Natural killer cell treated with Interleukin-12 subunit alpha and Interleukin-12 subunit beta and Interleukin-15 and Interleukin-18, amount 100 ng/mL, for 72 hours (primary cell): ENCODE results near the gene MICU1. TPM values are rescaled to one million over a fixed set of nuclear protein-coding genes. Genes with fewer than 3 reads are reported as not detected.
"Not testable (repeated sequence)": the region's sequence is repeated elsewhere in the genome, so short reads cannot be mapped to it uniquely, and the experiment has no call there.

Source experiments
- ATAC-seq, 2 donors: fragments of 150-1000 bp; cut with Tn5 transposase in 1 of 2; sonication (Bioruptor Pico), chemical (Tn5 transposase) in 1 of 2; 2 replicates each; pipeline ENCODE4 v1.10.0; 2021
- DNase-seq: peaks from one replicate; pipeline ENCODE4 v3.0.0; 2022; ENCODE audit warnings: low spot score
- H3K27ac Mint-ChIP-seq, 2 donors: 1 replicate in 1 of 2; 2 replicates in 1 of 2; pipeline ENCODE4 v1.8.0; 2022; ENCODE audit warnings: mixed read lengths in 2 of 2, mild to moderate bottlenecking in 1 of 2, moderate library complexity in 1 of 2
- H3K27me3 Mint-ChIP-seq, 2 donors: 1 replicate in 1 of 2; 2 replicates in 1 of 2; pipeline ENCODE4 v1.8.0; 2022; ENCODE audit warnings: mixed read lengths in 2 of 2
- H3K36me3 Mint-ChIP-seq: one replicate; pipeline ENCODE4 v1.8.0; 2022; ENCODE audit warnings: mixed read lengths
- H3K4me1 Mint-ChIP-seq, 2 donors: 1 replicate in 1 of 2; 2 replicates in 1 of 2; pipeline ENCODE4 v1.8.0; 2022; ENCODE audit warnings: low read depth in 2 of 2, mixed read lengths in 2 of 2, mild to moderate bottlenecking in 1 of 2
- H3K4me3 Mint-ChIP-seq: one replicate; pipeline ENCODE4 v1.8.0; 2022; ENCODE audit warnings: mixed read lengths
- H3K9me3 Mint-ChIP-seq: 2 replicates; pipeline ENCODE4 v1.8.0; 2022; ENCODE audit warnings: mixed read lengths
- total RNA-seq, 2 donors: library from RNA; stranded (reverse); gene quantifications; one replicate each; pipeline ENCODE4 v1.2.3, GENCODE V29; 2022

The MICU1 gene
- total RNA-seq, 2 donors from 2014 or later = 40.8 to 43.0 TPM

GRCh38 chr10:72328045-72328828, 297.6 kb downstream of the MICU1 start:
- no peak for DNase-seq
- Mint-ChIP-seq H3K27me3 (no peaks in the 10 kb centered on the region), H3K4me1 (peaks cover 57 to 60% of the 10 kb centered on the region in 2 donors), H3K4me3 (peak overlapping the region; percentile 99), H3K27ac (peak overlapping the region; percentile 89 to 92), H3K36me3 (peaks cover 4% of the 10 kb centered on the region), H3K9me3 (no peaks in the 10 kb centered on the region)
- ATAC-seq = no peak

- Mint-ChIP-seq H3K4me1 (peaks cover 56 to 63% of the 10 kb centered on the region in 2 donors), H3K27ac (peak overlapping the region; percentile 89 to 92), H3K4me3 (peak overlapping the region; percentile 99)
- not testable (repeated sequence) for DNase-seq, H3K36me3 Mint-ChIP-seq, H3K27me3 Mint-ChIP-seq, H3K9me3 Mint-ChIP-seq
- ATAC-seq = peak; percentile 45 to 52
Measured at GRCh38 chr10:72326665-72327603, 298.9 kb downstream of the MICU1 start.

- not testable (repeated sequence) for H3K9me3 Mint-ChIP-seq, H3K27me3 Mint-ChIP-seq, H3K4me3 Mint-ChIP-seq, ATAC-seq, DNase-seq, H3K27ac Mint-ChIP-seq, H3K36me3 Mint-ChIP-seq
- H3K4me1 Mint-ChIP-seq = peaks cover 51 to 56% of the 10 kb centered on the region in 2 donors
Measured at GRCh38 chr10:72325243-72326175, 300.4 kb downstream of the MICU1 start.

- H3K27ac Mint-ChIP-seq = peak overlapping the region; percentile 39 to 76
- peaks cover 52 to 53% of the 10 kb centered on the region in 2 donors for H3K4me1 Mint-ChIP-seq
- no peak for DNase-seq
- H3K9me3 Mint-ChIP-seq = no peaks in the 10 kb centered on the region
- no peaks in the 10 kb centered on the region for H3K27me3 Mint-ChIP-seq
- peaks cover 4% of the 10 kb centered on the region for H3K36me3 Mint-ChIP-seq
- no peak for ATAC-seq
- H3K4me3 Mint-ChIP-seq = no peak overlapping the region
Measured at GRCh38 chr10:72323771-72324191, 302.1 kb downstream of the MICU1 start.

GRCh38 chr10:72323108-72323749, 302.6 kb downstream of the MICU1 start:
- Mint-ChIP-seq H3K4me3 (no peak overlapping the region), H3K36me3 (peaks cover 4% of the 10 kb centered on the region), H3K9me3 (no peaks in the 10 kb centered on the region), H3K27ac (peak overlapping the region; percentile 39 to 76), H3K27me3 (no peaks in the 10 kb centered on the region), H3K4me1 (peaks cover 53% of the 10 kb centered on the region in 2 donors)
- DNase-seq (no peak), ATAC-seq (no peak)

- peaks cover 49 to 50% of the 10 kb centered on the region in 2 donors for H3K4me1 Mint-ChIP-seq
- no peaks in the 10 kb centered on the region for H3K9me3 Mint-ChIP-seq
- no peaks in the 10 kb centered on the region for H3K27me3 Mint-ChIP-seq
- peaks cover 4% of the 10 kb centered on the region for H3K36me3 Mint-ChIP-seq
- no peak for ATAC-seq
- peak overlapping the region; percentile 59 to 76 for H3K27ac Mint-ChIP-seq
- no peak for DNase-seq
- H3K4me3 Mint-ChIP-seq = peak overlapping the region; percentile 22
Measured at GRCh38 chr10:72322280-72323058, 303.4 kb downstream of the MICU1 start.

- Mint-ChIP-seq H3K27ac (peak overlapping the region; percentile 59 to 76), H3K4me1 (peaks cover 49 to 53% of the 10 kb centered on the region in 2 donors), H3K27me3 (no peaks in the 10 kb centered on the region), H3K9me3 (no peaks in the 10 kb centered on the region), H3K36me3 (peaks cover 4% of the 10 kb centered on the region), H3K4me3 (peak overlapping the region; percentile 22)
- DNase-seq (no peak), ATAC-seq (no peak)
Measured at GRCh38 chr10:72322030-72322279, 303.9 kb downstream of the MICU1 start.

- ATAC-seq (no peak), DNase-seq (no peak)
- H3K4me3 Mint-ChIP-seq = no peak overlapping the region
- peak overlapping the region; percentile 96 to 97 for H3K27ac Mint-ChIP-seq
- H3K36me3 Mint-ChIP-seq = no peaks in the 10 kb centered on the region
- no peaks in the 10 kb centered on the region for H3K27me3 Mint-ChIP-seq
- H3K9me3 Mint-ChIP-seq = no peaks in the 10 kb centered on the region
- peaks cover 45 to 49% of the 10 kb centered on the region in 2 donors for H3K4me1 Mint-ChIP-seq
Measured at GRCh38 chr10:72321248-72322029, 304.4 kb downstream of the MICU1 start.

- no peaks in the 10 kb centered on the region for H3K27me3 Mint-ChIP-seq
- H3K36me3 Mint-ChIP-seq = no peaks in the 10 kb centered on the region
- peak; percentile 82 for DNase-seq
- peak overlapping the region; percentile 86 for H3K4me3 Mint-ChIP-seq
- ATAC-seq = peak; percentile 63 to 72
- H3K4me1 Mint-ChIP-seq = peaks cover 50 to 53% of the 10 kb centered on the region in 2 donors
- H3K27ac Mint-ChIP-seq = peak overlapping the region; percentile 96 to 97
- no peaks in the 10 kb centered on the region for H3K9me3 Mint-ChIP-seq
Measured at GRCh38 chr10:72320676-72321247, 305.1 kb downstream of the MICU1 start.

GRCh38 chr10:72319416-72320254, 306.2 kb downstream of the MICU1 start:
- peaks cover 54 to 58% of the 10 kb centered on the region in 2 donors for H3K4me1 Mint-ChIP-seq
- peak; percentile 90 for ATAC-seq
- H3K36me3 Mint-ChIP-seq = no peaks in the 10 kb centered on the region
- H3K4me3 Mint-ChIP-seq = peak overlapping the region; percentile 86
- H3K9me3 Mint-ChIP-seq = no peaks in the 10 kb centered on the region
- H3K27ac Mint-ChIP-seq = peak overlapping the region; percentile 96 to 97
- H3K27me3 Mint-ChIP-seq = no peaks in the 10 kb centered on the region
- peak; percentile 97 for DNase-seq
